ENCODE results near the gene NDUFS1. TPM values are rescaled to one million over a fixed set of nuclear protein-coding genes. Genes with fewer than 3 reads are reported as not detected.

Gene NDUFS1
- total and polyA plus RNA-seq, 9 of the 15 experiments (the other 6 are each of a cell fraction or from before 2014, with no cell fraction given) = 75.0 to 130 (median 91.5) TPM

DNA sequence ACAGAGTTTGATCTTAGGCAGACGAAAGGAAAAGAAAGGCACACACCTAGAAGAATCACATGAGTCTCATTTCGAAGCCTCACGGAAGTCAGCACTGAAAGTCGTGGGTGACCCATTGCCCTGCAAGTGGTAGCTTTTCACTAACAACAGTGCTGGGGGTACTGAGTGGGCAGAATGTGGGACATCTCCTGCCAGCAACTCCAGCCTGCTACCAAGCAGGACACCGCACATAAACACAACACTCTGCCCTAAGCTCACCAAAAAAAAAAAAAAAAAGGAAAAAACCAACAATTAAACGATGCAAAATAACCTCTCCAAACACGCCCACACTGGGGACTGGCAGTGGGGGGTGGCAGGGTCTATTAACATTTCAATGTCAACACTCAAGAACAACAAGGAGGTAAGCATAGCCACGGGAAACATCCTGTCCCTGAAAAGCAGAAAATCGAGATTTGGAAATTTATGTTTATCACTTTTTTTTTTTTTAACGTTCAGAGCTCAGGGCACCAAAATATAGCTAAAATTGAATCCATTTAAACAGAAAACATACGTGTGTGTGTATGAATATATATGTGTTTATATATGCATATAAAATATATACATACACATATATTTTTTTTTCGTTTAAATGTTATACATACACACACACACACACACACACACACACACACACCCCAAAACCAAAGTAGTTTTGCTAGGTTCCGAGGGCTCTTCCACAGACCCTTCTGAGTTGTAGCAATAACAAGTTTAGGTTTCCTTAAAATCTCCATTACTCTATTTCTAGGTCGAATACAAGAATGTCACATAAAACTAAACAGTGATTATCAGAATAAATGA is 75.4 kb downstream of the NDUFS1 start (continued):
- TF ChIP-seq ZNF384 (IDR thresholded peaks at IDR 0.05; ENCODE audit: low read depth, low read length) = 0 out of 2 replicates have a peak, but pooled peaks have one; percentile 54

DNA sequence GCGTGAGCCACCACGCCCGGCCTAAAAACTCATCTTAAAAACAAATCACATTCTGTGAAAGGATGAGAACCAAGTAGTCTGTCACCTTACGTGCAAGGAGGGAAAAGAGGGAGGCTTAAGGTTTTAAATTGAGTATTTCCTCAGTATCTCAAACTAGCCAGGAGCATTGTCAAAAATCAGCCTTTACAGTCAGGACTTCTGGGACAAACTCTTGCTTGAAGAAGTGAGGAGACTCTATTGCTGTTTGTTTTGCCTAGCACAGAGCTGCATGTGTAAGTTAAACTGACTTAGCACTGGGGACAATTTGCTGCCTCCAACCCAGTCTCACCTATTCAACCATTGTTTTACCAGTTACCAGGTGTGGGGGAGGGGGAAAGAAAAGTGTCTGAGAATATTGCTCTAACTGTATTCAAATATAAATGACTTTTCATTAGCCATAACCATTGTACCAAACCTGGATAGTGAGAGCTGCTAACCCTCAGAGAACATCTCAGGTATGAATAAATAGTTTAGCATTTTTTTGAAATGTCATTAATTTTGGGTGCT is 76.9 kb downstream of the NDUFS1 start:
- Histone ChIP-seq H3K27ac (ENCODE audit: extremely low read depth, low read depth, low read length) (peak overlapping the region; percentile 54; the same call in 2 of the 3 replicates), H3K9me3 (replicated peaks; ENCODE audit: control insufficient read depth, insufficient read depth, low read depth, low read length) (no peaks in the 10 kb centered on the region), H2AFZ (ENCODE audit: low read depth, low read length) (no peak overlapping the region), H4K20me1 (replicated peaks; ENCODE audit: control insufficient read depth, insufficient read depth, low read length) (no peaks in the 10 kb centered on the region), H3K9me1 (ENCODE audit: control insufficient read depth, insufficient read depth, low read length) (no peaks in the 10 kb centered on the region), H3K9ac (ENCODE audit: insufficient read depth in 1 of 2, low read depth in 2 of 2, low read length in 2 of 2) (no peak overlapping the region; a peak in 1 of 4 replicates), H3K36me3 (ENCODE audit: control insufficient read depth, insufficient read depth, low read length) (no peaks in the 10 kb centered on the region), H3K79me2 (ENCODE audit: control insufficient read depth, insufficient read depth, low read length) (peaks cover 84% of the 10 kb centered on the region), H3K4me3 (no peak overlapping the region), H3K27me3 (ENCODE audit: control insufficient read depth in 2 of 2, insufficient read depth in 2 of 2, low read length in 2 of 2) (no peaks in the 10 kb centered on the region), H3K4me2 (ENCODE audit: insufficient read depth, low read length) (no peak overlapping the region), H3K4me1 (replicated peaks in 1 of 2; ENCODE audit: control insufficient read depth in 2 of 2, insufficient read depth in 2 of 2, low read length in 2 of 2) (peaks cover 3 to 4% of the 10 kb centered on the region in 2 experiments; a peak in 3 of 5 replicates)
- DNase-seq (ENCODE audit: extremely low read depth in 1 of 4, low spot score in 3 of 4) = no peak
- intact Hi-C loops (cut with micrococcal nuclease) (no loop called here), in situ Hi-C loops (cut with MboI) (no loop called here)
- peak; percentile 15 for FAIRE-seq
- ChIA-PET POLR2A (interaction anchor here (0.8 to 1.1 kb wide), 2 partner anchors 9 to 77 kb away, joined by 3 to 6 read pairs; partner anchors contain the start of genes EEF1B2 and NDUFS1), CTCF (ENCODE audit: low intra/inter-chr PET ratio) (no interaction called here)
- TSS peak; percentile 29 for BruUV-seq (replicated peaks)
- ATAC-seq = no peak
- TF ChIP-seq, protein P1, sequence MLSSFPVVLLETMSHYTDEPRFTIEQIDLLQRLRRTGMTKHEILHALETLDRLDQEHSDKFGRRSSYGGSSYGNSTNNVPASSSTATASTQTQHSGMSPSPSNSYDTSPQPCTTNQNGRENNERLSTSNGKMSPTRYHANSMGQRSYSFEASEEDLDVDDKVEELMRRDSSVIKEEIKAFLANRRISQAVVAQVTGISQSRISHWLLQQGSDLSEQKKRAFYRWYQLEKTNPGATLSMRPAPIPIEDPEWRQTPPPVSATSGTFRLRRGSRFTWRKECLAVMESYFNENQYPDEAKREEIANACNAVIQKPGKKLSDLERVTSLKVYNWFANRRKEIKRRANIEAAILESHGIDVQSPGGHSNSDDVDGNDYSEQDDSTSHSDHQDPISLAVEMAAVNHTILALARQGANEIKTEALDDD (IDR thresholded peaks at IDR 0.05) = peak; percentile 64; the same call in 1 of the 2 replicates
- TF ChIP-seq ARID1B (IDR thresholded peaks at IDR 0.05) = no peak
- 86% methylated on average over 1 of the region's 4 CpGs for WGBS (ENCODE audit: insufficient coverage, low coverage, missing lambda C conversion rate)

Data from K562 (cell line).